ENCODE data around the gene HIGD2A.

The HIGD2A gene

GRCh38 chr5:176410486-176411180 lies 22.1 kb downstream of the HIGD2A start:
- Histone ChIP-seq H3K36me3 (ENCODE audit: control insufficient read depth, insufficient read depth, low read length) (no peaks in the 10 kb centered on the region), H3K4me1 (ENCODE audit: control insufficient read depth, insufficient read depth, low read length) (no peaks in the 10 kb centered on the region), H3K4me3 (ENCODE audit: low read depth, low read length) (no peak overlapping the region), H3K9ac (ENCODE audit: low read length) (no peak overlapping the region), H3K27me3 (ENCODE audit: control insufficient read depth, insufficient read depth, low read length) (no peaks in the 10 kb centered on the region), H3K9me3 (ENCODE audit: control insufficient read depth, insufficient read depth, low read depth, low read length) (no peaks in the 10 kb centered on the region), H3K27ac (ENCODE audit: low read depth, low read length) (no peak overlapping the region)

- Histone ChIP-seq H3K9me3 (ENCODE audit: control insufficient read depth, insufficient read depth, low read depth, low read length) (no peaks in the 10 kb centered on the region), H3K36me3 (ENCODE audit: control insufficient read depth, insufficient read depth, low read length) (no peaks in the 10 kb centered on the region), H3K27ac (ENCODE audit: low read depth, low read length) (no peak overlapping the region), H3K4me1 (ENCODE audit: control insufficient read depth, insufficient read depth, low read length) (no peaks in the 10 kb centered on the region), H3K4me3 (ENCODE audit: low read depth, low read length) (no peak overlapping the region), H3K27me3 (ENCODE audit: control insufficient read depth, insufficient read depth, low read length) (peaks cover 6% of the 10 kb centered on the region; the same call in 1 of the 2 replicates), H3K9ac (ENCODE audit: low read length) (no peak overlapping the region)
These were observed 24.1 kb downstream of the HIGD2A start for GRCh38 chr5:176412517-176413254.

DNA sequence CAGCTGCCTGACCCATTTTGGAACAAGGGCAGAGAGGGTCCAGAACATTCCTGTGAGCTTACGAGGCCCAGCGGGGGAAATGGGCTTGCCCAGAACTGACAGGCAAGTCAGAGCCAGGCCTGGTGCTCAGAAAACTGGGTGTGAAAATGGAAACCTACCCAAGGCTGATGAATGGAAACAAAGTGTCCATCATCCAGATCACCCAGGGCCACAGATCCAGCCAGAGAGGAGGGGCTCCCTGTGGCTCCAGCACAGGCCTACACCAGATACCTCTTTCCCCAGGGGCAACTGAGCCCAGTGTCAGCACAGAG lies 24.7 kb downstream of the HIGD2A start:
- Histone ChIP-seq H3K36me3 (ENCODE audit: control insufficient read depth, insufficient read depth, low read length) (no peaks in the 10 kb centered on the region), H3K9ac (ENCODE audit: low read length) (no peak overlapping the region), H3K27ac (ENCODE audit: low read depth, low read length) (no peak overlapping the region), H3K9me3 (ENCODE audit: control insufficient read depth, insufficient read depth, low read depth, low read length) (no peaks in the 10 kb centered on the region), H3K27me3 (ENCODE audit: control insufficient read depth, insufficient read depth, low read length) (peaks cover 6% of the 10 kb centered on the region; the same call in 1 of the 2 replicates), H3K4me3 (ENCODE audit: low read depth, low read length) (no peak overlapping the region), H3K4me1 (ENCODE audit: control insufficient read depth, insufficient read depth, low read length) (no peaks in the 10 kb centered on the region)

- Histone ChIP-seq H3K9me3 (ENCODE audit: control insufficient read depth, insufficient read depth, low read depth, low read length) (no peaks in the 10 kb centered on the region), H3K27me3 (ENCODE audit: control insufficient read depth, insufficient read depth, low read length) (peaks cover 6% of the 10 kb centered on the region; the same call in 1 of the 2 replicates), H3K4me3 (ENCODE audit: low read depth, low read length) (no peak overlapping the region), H3K4me1 (ENCODE audit: control insufficient read depth, insufficient read depth, low read length) (no peaks in the 10 kb centered on the region), H3K36me3 (ENCODE audit: control insufficient read depth, insufficient read depth, low read length) (no peaks in the 10 kb centered on the region), H3K9ac (ENCODE audit: low read length) (no peak overlapping the region), H3K27ac (ENCODE audit: low read depth, low read length) (no peak overlapping the region)
These were observed 25.2 kb downstream of the HIGD2A start for GRCh38 chr5:176413709-176414191.

DNA sequence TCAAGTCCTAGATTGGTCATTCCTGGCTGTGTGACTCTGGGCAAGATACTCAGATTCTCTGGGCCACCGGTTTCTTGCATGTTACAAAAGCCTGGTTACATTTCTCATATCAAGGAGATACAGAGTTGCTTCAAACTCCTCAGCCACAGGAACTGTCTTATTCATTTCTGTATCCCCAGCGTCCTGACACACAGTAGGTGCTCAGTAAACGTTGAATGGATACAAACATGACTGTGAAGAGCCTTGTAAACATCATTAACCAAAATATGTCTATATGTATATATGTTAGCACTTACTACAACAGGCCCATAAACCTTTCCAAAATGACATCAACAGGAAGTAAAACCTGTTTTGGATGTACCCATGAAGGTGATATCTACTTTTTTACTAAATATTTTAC lies 26.2 kb downstream of the HIGD2A start:
- H3K36me3 ChIP-seq (ENCODE audit: control insufficient read depth, insufficient read depth, low read length) = no peaks in the 10 kb centered on the region
- H3K9ac ChIP-seq (ENCODE audit: low read length) = no peak overlapping the region
- no peak overlapping the region for H3K27ac ChIP-seq (ENCODE audit: low read depth, low read length)
- no peaks in the 10 kb centered on the region for H3K4me1 ChIP-seq (ENCODE audit: control insufficient read depth, insufficient read depth, low read length)
- no peak overlapping the region for H3K4me3 ChIP-seq (ENCODE audit: low read depth, low read length)
- peaks cover 6% of the 10 kb centered on the region; the same call in 1 of the 2 replicates for H3K27me3 ChIP-seq (ENCODE audit: control insufficient read depth, insufficient read depth, low read length)
- H3K9me3 ChIP-seq (ENCODE audit: control insufficient read depth, insufficient read depth, low read depth, low read length) = peaks cover 2% of the 10 kb centered on the region; the same call in 1 of the 2 replicates

DNA sequence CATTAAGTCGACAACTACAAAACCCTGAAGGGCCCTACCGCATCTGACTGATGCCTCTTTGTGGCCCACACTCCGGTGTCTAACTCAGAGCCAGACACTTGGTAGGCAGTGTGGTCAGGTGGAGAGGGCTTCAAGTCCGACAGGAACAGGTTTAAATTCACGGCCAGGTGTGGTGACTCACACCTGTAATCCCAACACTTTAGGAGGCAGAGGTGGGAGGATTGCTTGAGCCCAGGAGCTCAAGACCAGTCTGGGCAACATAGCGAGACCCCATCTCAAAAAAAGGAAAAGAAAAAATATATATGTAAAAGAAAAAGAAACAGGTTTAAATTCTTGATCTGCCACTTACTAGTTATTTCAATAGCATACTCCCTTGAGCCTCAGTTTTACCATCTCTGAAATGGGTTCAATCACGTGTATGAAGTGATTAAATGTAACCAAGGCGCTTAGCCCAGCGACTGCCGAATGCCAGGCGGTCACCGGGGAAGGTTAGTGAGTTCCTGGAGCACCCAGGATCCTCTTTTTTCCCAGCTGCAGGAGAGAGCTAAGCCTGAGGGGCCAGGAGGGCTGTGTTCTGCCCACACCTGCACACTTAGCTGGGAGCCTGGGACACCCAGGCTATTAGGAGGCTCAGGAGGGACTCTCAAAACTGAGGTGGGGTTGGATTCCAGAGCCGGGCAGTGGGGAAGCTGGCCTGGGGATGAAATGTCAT lies 26.8 kb downstream of the HIGD2A start:
- peaks cover 7% of the 10 kb centered on the region for H3K9me3 ChIP-seq (ENCODE audit: control insufficient read depth, insufficient read depth, low read depth, low read length)
- no peaks in the 10 kb centered on the region for H3K4me1 ChIP-seq (ENCODE audit: control insufficient read depth, insufficient read depth, low read length)
- H3K9ac ChIP-seq (ENCODE audit: low read length) = peak overlapping the region; percentile 79
- H3K36me3 ChIP-seq (ENCODE audit: control insufficient read depth, insufficient read depth, low read length) = no peaks in the 10 kb centered on the region
- H3K27me3 ChIP-seq (ENCODE audit: control insufficient read depth, insufficient read depth, low read length) = peaks cover 6% of the 10 kb centered on the region; the same call in 1 of the 2 replicates
- H3K4me3 ChIP-seq (ENCODE audit: low read depth, low read length) = peak overlapping the region; percentile 68
- peak overlapping the region; percentile 56; the same call in 1 of the 2 replicates for H3K27ac ChIP-seq (ENCODE audit: low read depth, low read length)

DNA sequence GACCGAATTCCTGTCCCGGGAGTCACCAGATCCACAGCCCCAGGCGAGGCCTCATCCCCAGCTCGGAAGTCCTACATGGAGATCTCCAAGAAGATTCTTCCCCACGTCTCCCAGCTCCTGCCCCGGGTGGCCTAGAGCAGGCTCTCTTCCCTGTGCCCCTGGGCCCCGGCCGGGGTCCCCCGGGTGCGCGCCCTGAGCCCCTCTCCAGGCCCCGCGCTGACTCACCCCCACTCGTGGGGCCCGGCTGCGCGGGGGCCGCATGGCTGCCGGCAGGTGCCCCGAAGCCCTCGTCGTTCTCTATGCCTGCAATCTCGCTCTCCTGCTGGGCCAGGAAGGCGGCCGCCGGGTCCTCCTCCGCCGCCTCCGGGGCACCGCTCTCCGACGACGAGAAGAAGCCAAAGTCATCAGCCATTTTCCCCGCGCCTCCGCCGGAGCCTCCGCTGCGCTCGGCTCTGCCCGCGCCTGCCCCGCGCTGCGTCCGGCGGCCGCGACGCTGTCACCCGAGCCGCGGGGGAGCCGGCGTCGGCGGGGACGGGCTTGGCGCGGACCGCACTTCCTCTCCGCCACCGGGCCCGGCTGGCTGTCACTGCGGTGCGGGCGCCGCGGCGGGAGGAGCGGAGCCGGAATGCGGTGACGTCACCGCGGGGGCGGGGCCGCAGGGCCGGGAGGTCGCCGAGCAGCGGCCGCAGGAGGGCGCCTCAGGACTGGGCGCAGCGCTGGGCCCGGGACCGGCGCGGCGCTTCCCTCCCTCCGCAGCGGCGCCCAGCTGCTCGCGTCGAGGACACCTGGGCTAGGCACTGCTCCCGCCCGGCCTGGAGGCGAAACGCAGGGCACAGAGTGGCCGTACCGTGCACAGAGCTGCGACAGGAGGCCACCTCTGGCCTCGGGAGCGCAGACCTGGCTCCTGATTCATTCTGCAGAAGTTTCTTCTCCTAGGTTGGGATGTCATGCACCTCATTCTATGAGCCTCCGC lies 27.7 kb downstream of the HIGD2A start, which contains the start of gene CLTB:
CLTB (minus strand) TSS at position 588 of the 973 bp plus-strand sequence; CDS start at position 412, 176 bp downstream.
- Histone ChIP-seq H3K9me3 (ENCODE audit: control insufficient read depth, insufficient read depth, low read depth, low read length) (peaks cover 16% of the 10 kb centered on the region), H3K36me3 (ENCODE audit: control insufficient read depth, insufficient read depth, low read length) (no peaks in the 10 kb centered on the region), H3K27me3 (ENCODE audit: control insufficient read depth, insufficient read depth, low read length) (peaks cover 6% of the 10 kb centered on the region; the same call in 1 of the 2 replicates), H3K27ac (ENCODE audit: low read depth, low read length) (peak within 1 kb of the TSS; percentile 56; the same call in 1 of the 2 replicates), H3K4me3 (ENCODE audit: low read depth, low read length) (peak within 1 kb of the TSS; percentile 68), H3K9ac (ENCODE audit: low read length) (peak within 1 kb of the TSS; percentile 79), H3K4me1 (ENCODE audit: control insufficient read depth, insufficient read depth, low read length) (no peaks in the 10 kb centered on the region)

DNA sequence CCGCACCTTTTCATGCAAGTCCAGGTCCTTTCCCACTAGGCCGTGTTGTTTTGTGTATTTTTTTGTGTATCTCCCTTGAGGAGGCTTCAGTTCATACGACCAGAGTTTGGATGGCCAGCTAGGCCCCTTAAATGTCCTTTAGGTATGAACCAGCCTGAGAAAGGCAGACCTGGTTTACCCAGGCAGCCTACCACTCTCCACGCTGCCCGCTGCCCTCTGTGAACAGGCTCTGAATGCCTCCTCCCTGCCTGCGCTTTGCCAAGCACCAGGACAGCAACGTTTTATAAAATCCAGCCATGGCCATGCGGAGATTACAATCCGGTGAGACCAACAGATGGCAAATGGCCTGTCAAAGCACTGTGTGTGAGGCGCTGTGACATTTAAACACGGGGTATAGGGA lies 28.4 kb downstream of the HIGD2A start:
- Histone ChIP-seq H3K27me3 (ENCODE audit: control insufficient read depth, insufficient read depth, low read length) (peaks cover 6% of the 10 kb centered on the region; the same call in 1 of the 2 replicates), H3K4me1 (ENCODE audit: control insufficient read depth, insufficient read depth, low read length) (no peaks in the 10 kb centered on the region), H3K9ac (ENCODE audit: low read length) (no peak overlapping the region), H3K27ac (ENCODE audit: low read depth, low read length) (no peak overlapping the region), H3K9me3 (ENCODE audit: control insufficient read depth, insufficient read depth, low read depth, low read length) (peaks cover 20% of the 10 kb centered on the region), H3K4me3 (ENCODE audit: low read depth, low read length) (peak overlapping the region; percentile 68; the same call in 1 of the 2 replicates), H3K36me3 (ENCODE audit: control insufficient read depth, insufficient read depth, low read length) (no peaks in the 10 kb centered on the region)

DNA sequence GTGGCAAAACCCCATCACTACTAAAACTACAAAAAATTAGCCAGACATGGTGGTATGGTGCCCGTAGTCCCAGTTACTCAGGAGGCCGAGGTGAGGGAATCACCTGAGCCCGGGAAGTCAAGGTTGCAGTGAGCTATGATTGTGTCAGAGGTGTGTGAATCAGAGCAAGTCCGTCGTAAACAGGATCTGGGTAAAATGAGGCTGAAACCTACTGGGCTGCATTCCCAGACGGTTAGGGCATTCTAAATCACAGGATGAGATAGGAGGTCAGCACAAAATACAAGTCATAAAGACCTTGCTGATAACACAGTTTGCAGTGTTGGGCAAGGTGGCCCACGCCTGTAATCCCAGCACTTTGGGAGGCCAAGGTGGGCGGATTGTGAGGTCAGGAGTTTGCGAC lies 29.7 kb downstream of the HIGD2A start:
- Histone ChIP-seq H3K27ac (ENCODE audit: low read depth, low read length) (no peak overlapping the region), H3K9ac (ENCODE audit: low read length) (no peak overlapping the region), H3K27me3 (ENCODE audit: control insufficient read depth, insufficient read depth, low read length) (peaks cover 6% of the 10 kb centered on the region; the same call in 1 of the 2 replicates), H3K4me1 (ENCODE audit: control insufficient read depth, insufficient read depth, low read length) (no peaks in the 10 kb centered on the region), H3K36me3 (ENCODE audit: control insufficient read depth, insufficient read depth, low read length) (no peaks in the 10 kb centered on the region), H3K4me3 (ENCODE audit: low read depth, low read length) (no peak overlapping the region), H3K9me3 (ENCODE audit: control insufficient read depth, insufficient read depth, low read depth, low read length) (peaks cover 30% of the 10 kb centered on the region)

- Histone ChIP-seq H3K36me3 (ENCODE audit: control insufficient read depth, insufficient read depth, low read length) (no peaks in the 10 kb centered on the region), H3K9me3 (ENCODE audit: control insufficient read depth, insufficient read depth, low read depth, low read length) (peaks cover 35% of the 10 kb centered on the region), H3K27ac (ENCODE audit: low read depth, low read length) (no peak overlapping the region), H3K27me3 (ENCODE audit: control insufficient read depth, insufficient read depth, low read length) (peaks cover 6% of the 10 kb centered on the region; the same call in 1 of the 2 replicates), H3K4me3 (ENCODE audit: low read depth, low read length) (no peak overlapping the region), H3K9ac (ENCODE audit: low read length) (no peak overlapping the region), H3K4me1 (ENCODE audit: control insufficient read depth, insufficient read depth, low read length) (no peaks in the 10 kb centered on the region)
These were observed 31.5 kb downstream of the HIGD2A start for GRCh38 chr5:176420086-176420485.
